GM19240 (cell line): Measurements from ENCODE around the gene TUT7.
A peak's percentile ranks its signal among the peaks of the same experiment; 100 is the strongest.
"Not testable (repeated sequence)": the region's sequence is repeated elsewhere in the genome, so short reads cannot be mapped to it uniquely, and the experiment has no call there.

Experiments used
- DNase-seq: peaks from one replicate; pipeline ENCODE4 v3.0.0; 2011; ENCODE audit warnings: low spot score; ENCODE audit not compliant: insufficient read length

TUT7 gene

GRCh38 chr9:86354011-86354817 is at the start of gene TUT7:
TUT7 (minus strand) TSS chr9:86354410; CDS start chr9:86353199, 1,211 bp downstream.
- DNase-seq, result peak; percentile 69

GRCh38 chr9:86402591-86402990 is 48.4 kb upstream of the TUT7 start:
- DNase-seq, result no peak

GRCh38 chr9:86396412-86396811 is 42.2 kb upstream of the TUT7 start:
- no peak for DNase-seq

- DNase-seq, result not testable (repeated sequence)
Measured at GRCh38 chr9:86390184-86390583, 36.0 kb upstream of the TUT7 start.

GRCh38 chr9:86389628-86390027 is 35.4 kb upstream of the TUT7 start:
- DNase-seq, result no peak

- DNase-seq, result no peak
Measured at GRCh38 chr9:86387376-86387775, 33.2 kb upstream of the TUT7 start.

- DNase-seq, result not testable (repeated sequence)
Measured at GRCh38 chr9:86383000-86383399, 28.8 kb upstream of the TUT7 start.

GRCh38 chr9:86376016-86376415 is 21.8 kb upstream of the TUT7 start:
- no peak for DNase-seq

GRCh38 chr9:86369810-86370209 is 15.6 kb upstream of the TUT7 start:
- DNase-seq, result no peak

GRCh38 chr9:86368871-86369521 is 14.8 kb upstream of the TUT7 start:
- DNase-seq, result no peak

- no peak for DNase-seq
Measured at GRCh38 chr9:86361176-86361575, 7.0 kb upstream of the TUT7 start.

GRCh38 chr9:86359151-86359879 is 5.1 kb upstream of the TUT7 start:
- no peak for DNase-seq

GRCh38 chr9:86356871-86357866 is 3.0 kb upstream of the TUT7 start:
- DNase-seq, result no peak

- DNase-seq, result no peak
Measured at GRCh38 chr9:86355814-86356213, 1.6 kb upstream of the TUT7 start.

GRCh38 chr9:86354818-86355309 is 654 bp upstream of the TUT7 start:
- no peak for DNase-seq

- no peak for DNase-seq
Measured at GRCh38 chr9:86353655-86354010, 577 bp downstream of the TUT7 start.

- DNase-seq, result no peak
Measured at GRCh38 chr9:86352440-86353077, 1.7 kb downstream of the TUT7 start.

GRCh38 chr9:86351880-86352279 is 2.3 kb downstream of the TUT7 start:
- no peak for DNase-seq

GRCh38 chr9:86350006-86350760 is 4.0 kb downstream of the TUT7 start:
- DNase-seq, result no peak

GRCh38 chr9:86349271-86349670 is 4.9 kb downstream of the TUT7 start:
- DNase-seq, result no peak
